Central memory CD4-positive, alpha-beta T cell (primary cell): ENCODE results near the gene DGCR2.
"Not testable (repeated sequence)": the region's sequence is repeated elsewhere in the genome, so short reads cannot be mapped to it uniquely, and the experiment has no call there.

ENCODE experiments used
- DNase-seq: peaks from one replicate; pipeline ENCODE4 v3.0.0; 2022

DGCR2 gene

DNA sequence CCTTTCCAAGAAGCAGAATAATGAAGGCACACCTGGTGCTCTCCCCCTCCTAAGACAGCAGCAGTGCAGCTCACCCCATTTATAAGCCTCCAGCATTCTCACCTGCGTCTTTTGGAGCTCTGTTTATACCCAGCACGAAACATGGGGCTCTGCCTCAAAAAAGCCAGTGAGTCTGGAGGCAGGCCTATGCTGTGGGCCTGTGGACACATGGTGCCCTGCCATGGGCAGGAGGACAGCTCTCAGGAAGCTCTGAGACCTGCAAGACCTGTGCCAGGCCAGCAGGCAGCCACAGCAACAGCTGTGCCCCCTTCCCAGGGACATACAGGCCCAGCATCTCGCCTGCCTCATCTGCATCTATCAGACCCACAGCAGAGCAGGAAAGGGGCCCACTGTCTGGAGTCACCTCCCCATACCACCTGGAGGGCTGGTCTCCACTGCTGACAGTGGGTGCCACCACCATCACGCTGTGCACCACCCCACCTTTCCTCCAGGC, 64.2 kb downstream of the DGCR2 start:
- DNase-seq: no peak

DNA sequence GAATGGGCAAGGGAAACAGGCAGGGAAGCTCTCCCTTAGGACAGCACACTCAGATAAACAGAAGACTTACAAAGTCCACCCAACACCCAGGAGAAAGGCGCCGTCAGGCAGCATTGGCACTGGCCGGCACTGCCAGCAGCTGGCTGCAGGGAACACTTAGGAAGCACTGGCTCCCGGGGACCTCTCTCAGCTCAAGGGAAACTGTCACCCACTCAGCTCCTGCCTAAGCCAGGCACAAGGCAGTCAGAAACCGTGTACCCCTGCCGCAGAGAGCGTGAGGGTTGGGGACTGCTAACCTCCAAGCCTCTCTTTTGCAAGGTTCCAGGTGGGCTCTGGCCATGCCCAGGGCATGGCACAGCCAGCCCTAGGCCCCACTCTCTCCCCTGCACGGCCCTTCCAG, 64.7 kb downstream of the DGCR2 start:
- DNase-seq: no peak

DNA sequence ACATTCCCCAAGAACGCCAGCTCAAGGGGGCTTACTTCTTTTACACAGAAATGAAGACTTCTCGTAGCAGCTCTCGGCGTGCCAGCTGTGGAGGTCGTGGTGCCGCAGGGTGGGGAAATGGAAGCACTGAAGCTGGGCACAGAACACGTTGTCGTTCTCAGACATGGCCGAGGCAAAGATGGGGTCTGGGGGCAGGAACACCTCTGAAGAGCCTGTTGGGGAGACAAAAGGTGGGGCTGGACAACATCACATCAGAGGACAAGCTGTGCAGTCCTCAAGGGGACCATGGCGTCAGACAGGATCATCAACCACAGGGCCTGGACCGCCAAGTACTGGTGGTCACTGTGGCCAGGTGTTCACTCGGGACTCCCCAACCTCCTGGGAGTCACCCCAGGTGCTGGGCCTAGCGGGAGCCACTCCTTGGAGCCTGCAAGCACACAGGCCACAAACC, 65.2 kb downstream of the DGCR2 start:
- DNase-seq: no peak

DNA sequence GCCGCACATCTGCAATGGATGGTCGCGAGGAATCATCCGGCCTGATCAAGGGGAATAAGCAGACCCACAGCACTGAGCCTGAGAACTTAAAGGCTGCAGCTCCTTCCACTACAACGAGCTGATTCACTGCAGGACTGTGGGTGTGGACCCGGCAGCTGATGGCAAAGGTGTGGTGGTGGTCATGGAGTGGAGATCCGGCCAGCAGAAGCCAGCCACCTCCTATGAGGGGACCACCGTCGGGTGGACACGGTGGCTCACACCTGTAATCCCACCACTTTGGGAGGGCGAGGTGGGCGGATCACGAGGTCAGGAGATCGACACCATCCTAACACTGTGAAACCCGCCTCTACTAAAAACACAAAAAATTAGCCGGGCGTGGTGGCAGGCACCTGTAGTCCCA, 66.4 kb downstream of the DGCR2 start:
- no peak for DNase-seq

DNA sequence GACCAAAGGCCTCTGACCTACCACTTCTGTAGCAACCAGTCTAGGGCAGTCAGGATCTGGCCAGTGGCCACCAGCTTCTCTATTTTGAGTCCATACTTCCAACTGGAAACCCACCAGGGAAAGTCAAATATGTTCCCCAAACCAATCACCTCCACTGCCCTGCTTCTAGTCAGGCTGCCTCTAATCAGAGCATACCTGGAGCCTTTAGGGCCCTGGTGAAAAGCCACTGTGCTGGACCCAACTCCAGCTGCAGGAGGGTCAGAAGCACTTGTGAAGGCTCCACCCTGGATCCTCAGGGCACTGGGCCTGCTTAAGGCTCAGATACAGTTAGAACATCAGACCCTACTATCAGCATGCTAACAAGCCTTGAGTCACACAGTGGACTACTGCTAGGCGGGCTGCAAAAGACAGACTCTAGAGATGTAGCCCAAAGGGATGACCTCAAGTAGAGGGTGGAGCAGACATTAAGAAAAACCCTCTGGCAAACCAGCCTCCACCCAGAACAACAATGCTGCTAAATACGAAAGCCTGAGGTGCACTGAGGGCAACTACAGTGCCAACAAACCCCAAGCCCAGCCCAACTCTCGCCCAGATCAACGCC, 69.2 kb downstream of the DGCR2 start:
- no peak for DNase-seq

DNA sequence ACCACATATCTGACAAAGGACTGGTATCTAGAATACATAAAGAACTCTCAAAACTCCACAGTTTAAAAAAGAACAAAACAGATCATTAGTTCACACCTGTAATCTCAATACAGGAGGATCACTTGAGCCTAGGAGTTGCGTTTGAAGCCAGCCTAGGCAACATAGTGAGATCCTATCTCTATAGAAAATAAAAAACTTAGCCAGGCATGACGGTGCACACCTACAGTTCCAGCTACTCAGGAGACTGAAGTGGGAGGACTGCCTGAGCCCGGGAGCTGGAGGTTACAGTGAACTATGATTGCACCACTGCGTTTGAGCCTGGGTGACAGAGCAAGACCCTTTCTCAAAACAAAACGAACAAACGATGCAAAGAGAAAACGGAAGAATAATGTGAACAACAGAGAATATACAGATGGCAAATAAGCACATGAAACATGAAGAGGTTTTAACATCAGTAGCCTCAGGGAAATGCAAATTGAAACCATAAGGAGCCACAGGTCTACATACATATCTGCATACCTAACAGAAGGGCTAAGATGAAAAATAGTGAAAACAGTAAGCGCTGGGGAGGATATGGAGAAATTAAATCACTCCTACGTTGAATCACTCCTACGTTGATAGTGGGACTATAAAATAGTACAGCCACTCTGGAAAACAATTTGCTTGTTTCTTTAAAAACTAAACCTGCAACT, 70.7 kb downstream of the DGCR2 start:
- DNase-seq: no peak

DNA sequence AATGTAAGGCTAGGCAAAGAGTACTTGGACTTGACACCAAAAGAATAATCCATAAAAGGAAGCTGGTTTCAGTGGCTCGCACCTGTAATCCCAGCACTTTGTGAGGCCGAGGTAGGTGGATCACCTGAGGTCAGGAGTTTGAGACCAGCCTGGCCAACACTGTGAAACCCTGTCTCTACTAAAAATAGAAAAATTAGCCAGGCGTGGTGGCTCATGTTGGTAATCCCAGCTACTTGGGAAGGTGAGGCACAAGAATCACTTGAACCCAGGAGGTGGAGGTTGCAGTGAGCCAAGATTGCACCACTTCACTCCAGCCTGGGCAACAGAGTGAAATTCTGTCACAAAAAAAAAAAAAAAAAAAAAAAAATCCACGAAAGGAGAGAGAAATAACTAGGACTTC, 71.4 kb downstream of the DGCR2 start:
- not testable (repeated sequence) for DNase-seq

DNA sequence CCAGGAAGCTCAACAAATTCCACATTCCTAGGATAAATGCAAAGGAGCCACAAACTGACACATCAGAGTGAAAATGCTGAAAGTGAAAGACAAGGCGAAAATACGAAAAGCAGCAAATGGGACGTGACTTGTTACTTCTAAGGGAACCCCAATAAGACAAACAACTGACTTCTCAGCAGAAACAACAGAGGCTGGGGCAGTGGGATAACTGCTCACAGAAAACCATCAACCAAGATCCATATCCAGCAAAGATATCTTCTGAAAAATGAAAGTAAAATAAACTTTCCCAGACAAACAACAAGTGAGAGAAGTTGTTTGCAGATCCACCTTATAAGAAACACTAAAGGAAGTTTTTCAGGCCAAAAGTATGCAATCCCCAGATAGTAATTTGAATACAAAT, 72.1 kb downstream of the DGCR2 start:
- DNase-seq: no peak

DNA sequence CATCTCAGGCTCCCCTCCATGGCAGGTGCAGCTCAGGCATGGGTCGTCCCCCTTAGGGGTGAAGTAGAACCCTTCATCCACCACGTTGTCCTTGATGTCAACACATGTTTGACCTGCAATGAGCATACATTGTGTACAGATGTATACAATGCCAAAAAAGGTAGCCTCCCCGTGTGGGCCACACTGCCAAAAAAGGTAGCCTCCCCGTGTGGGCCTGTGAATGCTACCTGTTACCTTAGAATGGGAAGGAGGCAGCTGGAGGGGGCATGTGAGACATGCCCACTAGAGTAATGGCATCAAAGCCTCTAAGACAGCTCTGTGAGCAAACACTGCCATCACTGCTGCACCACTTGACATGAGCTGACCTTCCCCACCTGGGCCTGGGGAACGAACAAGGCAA, 73.7 kb downstream of the DGCR2 start:
- DNase-seq: no peak

DNA sequence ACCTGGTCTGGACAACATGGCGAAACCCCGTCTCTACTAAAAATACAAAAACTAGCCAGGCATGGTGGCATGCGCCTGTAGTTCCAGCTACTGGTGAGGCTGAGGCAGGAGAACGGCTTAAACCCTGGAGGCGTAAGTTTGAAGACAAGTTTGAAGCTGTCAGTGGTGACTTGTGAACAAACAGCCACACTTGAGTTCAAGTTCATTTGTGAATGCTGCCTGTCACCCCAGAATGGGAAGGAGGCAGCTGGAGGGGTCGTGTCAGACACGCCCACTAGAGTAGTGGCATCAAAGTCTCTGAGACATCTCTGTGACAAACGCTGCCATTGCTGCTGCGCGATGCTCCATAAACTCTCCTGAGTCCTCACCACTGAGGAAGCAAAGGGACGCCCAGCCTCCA, 74.2 kb downstream of the DGCR2 start:
- no peak for DNase-seq

DNA sequence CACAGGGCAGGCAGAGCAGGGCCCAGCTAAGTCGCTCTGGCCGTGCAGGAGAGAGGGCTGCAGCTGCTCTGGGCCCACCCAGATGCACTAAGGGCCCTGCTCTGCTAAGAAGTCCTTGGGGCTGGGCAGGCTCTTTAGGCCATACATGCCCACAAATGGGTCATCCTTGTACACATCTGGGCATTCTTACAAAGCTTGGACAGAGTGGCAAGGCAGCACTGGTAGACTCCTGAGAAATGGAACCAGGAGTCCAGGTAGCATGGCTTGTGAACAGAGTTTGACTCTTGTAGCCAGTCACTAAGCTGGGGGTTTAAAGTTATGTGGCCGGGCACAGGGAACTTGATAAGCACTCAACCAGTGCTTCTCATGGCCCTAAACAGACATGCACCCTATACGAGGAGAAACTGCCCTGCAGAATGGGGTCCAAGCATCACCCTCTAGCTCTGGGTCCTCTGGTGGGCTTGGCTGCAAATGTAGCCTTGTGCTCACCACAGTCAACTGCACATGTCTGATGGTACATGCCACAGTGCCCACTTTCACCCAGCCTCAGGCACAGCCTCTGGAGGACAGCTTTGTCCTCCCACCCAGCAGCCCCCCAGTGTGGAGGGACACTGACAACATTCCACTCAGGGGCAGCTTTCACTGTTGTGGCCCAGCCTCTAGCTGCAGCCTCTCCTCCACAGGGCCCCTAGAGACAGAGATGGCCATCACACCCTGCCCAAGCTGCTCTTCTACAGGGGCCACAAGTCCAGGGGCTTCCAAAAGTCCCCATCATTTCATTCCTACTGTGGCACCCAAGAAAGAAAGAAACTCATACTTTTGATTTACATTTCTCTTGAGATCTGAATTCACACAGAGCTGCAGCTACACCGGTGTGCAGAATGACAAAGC, 75.2 kb downstream of the DGCR2 start:
- DNase-seq: no peak

DNA sequence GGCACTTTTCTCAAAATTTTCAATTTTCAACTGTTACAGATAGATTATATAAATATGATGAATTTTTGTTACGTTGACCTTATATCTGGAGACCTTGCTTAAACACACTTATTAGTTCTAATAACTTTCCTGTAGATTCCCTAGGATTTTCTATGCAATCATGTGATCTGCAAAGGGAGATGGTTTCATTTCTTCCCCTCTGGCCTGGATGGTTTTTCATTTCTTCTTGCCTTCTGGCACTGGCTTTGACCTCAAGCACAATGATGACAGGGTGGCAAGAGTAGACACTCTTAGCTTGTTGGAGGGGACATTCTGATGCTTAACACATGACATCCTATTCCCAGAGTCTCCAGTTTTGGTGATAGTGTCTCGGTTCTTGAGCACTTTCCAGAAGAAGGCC, 75.9 kb downstream of the DGCR2 start:
- no peak for DNase-seq

DNA sequence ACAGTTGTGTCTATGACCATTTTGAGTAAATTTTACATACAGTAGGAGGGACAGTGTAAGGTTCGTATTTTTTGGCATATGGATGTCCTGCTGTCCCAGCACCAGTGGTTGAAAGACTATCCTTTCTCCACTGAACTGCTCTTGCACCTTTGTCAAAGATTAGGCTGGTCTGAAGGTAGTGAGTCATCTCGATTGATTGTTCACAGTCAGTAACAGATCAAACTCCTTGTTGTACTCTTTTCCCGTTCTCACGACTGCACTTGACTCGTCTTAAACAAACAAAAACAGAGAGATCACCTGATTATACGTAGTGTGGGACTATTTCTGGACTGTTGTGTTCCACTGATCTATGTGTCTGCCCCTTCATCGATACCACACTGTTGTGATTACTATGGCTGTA, 77.1 kb downstream of the DGCR2 start:
- DNase-seq: no peak

DNA sequence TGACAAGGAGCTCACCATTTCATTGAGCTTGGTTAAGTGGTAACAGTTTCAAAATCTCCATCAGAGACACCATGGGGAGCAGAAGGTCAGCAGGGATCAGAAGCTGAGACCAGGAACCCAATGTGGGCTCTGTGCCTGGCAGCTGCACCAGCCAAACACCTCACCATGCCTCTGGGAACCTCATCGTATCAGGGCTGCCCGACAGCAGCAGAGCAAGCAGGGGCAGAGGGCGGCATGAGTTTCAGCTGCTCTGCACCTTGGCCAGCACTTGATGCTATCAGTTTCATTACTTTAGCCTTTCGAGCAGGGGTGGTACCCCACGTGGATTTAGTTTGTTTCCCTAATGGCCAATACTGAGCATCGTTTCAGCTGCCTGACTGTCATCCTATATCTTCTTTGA, 77.8 kb downstream of the DGCR2 start:
- no peak for DNase-seq

DNA sequence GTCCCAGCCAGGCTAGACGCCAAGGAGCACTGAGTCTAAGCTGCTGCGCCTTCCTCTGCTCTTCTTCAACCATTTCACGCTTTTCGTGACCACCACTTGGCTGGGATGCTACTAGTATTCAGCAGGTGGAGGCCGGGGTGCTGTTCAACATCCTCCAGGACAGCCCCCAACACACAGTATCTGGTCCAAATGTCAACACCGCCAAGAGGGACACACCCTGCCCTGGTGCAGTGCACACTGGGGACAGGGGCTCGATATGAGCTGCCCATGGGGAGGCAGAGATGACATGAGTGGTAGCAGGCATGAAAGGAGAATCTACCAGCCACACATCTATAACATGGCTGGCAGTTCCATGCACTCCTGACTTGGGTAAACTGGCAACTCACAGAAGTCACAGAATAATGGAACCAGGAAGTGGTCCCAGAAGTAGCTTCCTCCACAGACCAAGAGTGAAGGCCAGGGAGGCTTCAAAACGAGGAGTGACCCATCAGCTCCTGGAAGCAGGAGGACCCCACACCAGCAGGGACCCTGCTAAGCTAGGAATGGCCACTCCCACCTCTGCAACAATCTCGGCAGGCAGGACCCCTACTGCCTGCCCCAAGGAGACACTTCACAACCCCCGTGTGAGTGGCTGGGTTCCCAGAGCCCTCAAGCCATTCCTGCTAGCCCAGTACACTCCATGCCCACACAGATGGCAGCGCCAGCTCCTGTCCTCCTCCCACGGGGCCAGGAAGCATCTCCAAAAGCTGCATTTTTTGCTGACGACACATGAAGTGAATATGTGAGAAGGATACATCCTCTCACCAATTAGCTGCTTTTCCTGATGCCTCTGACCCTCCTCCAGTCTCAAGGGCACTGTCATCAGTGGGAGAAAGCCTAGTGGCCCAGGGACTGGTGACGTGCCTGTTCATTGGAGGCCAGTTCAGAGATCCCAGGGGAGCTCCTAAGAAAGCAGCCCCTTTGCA, 78.8 kb downstream of the DGCR2 start:
- DNase-seq: no peak

DNA sequence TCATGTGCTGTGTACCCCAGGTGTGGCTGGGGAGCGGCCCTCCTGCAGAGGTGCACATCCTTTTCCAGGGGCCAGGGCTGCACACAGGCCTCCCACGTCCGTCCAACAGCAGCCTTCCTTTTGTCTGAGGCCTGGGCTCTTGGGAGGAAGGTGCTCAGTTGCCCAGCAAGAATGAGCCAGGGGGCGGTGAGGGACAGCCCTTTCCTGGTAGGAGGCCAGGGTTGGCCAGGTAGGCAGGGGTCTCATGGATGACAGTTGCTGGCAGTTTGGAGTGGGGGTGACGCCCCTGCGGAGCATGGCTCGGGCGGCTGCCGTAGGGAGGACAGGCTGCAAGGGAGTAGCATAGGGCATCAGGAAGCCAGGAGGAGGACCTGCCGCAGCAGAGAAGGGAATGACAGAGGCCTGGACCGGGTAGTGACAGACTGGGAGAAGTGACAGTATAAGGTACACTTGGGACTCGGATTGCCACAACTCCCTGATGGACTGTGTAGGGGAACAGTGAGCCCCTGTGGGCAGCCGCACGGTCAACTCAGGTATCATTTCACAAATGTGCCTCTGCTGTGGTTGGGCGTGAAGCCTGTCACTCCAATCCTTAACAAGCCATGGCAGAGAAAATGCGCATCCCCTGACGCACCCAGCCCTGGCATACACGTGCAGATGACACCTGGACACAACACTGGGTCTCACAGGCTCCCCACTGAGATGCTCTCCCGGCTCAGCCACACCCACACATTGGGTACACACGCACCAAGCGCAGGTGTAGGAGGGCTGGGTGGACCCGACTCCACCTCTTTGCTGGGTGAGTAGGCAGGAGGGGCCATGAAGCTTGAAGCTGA, 79.7 kb downstream of the DGCR2 start:
- no peak for DNase-seq

DNA sequence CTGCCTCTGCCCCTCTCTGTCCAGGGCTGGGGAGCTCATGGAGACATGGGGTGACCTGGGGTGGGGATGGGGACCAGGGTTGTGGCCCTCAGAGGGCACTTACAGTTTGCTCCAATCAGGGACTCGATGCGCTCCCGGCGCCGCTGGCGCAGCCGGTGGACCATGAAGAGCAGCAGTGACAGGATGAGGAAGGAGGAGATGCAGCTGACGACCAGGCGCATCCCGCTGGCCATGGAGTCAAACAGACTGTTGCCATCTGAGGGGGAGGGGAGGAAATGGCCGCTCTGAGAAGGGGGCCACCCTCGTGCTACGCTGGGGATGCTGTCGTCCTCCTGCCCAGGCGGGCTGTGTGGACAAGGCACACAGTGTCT, 80.5 kb downstream of the DGCR2 start:
- DNase-seq: no peak

DNA sequence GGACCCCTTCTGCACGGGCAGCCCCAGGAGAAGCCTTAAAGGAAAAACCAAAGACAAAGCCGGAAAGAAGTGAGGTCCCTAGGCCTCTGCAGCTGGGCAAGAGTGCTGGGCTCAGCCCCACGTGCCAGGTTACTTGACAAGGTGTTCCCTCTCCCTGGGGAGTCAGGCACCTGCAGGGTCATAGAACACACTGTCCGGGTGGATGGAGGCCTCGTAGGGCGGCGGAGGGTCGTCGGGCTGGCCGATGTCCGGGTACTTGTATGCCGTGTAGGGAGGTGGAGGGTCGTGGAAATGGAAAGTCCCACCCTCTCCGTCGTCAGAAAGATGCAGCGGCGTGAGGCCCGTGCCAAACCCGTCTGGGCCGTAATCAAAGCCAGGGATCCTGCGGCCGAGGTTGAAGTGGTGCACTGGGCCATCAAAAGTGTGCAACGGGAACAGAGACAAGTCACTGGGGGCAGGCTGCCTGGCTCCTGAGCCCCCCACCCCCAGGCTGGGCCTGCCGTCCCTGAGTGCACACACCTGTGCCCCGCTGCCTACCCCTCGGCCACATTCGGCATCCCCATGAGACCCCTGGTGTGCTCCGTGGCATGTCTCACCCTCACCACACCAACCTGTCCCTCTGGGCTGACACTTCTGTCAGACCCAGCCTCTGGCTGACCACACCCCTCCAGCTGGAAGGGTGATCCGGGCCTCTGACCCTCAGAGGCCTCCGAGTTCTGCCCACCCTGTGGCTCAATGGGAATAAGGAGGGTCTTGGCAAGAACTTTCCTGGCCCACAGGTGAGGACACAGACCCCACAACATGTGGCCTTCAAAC, 81.1 kb downstream of the DGCR2 start:
- no peak for DNase-seq

DNA sequence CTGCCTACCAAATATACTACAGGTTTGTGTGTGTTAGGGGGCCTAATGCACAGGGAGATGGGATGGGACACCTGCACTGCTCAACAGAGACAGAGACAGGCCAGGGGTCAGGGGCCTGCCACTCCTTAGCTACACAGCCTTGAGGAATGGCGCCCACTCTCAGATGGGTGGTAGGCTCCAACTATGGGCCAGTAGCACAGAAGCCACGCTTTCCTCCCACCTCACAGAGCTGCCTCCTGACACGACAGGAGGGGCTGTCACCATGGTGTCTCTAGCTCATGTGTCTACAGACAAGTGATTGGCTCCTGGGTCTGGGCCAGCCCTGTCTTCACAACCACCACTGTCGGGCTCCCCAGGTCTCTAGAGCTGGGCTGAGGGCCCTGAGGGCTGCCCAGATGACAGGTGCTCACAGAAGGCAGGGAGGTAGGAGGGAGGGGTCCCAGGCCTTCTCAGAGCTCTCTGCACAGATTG, 81.8 kb downstream of the DGCR2 start:
- DNase-seq: no peak

DNA sequence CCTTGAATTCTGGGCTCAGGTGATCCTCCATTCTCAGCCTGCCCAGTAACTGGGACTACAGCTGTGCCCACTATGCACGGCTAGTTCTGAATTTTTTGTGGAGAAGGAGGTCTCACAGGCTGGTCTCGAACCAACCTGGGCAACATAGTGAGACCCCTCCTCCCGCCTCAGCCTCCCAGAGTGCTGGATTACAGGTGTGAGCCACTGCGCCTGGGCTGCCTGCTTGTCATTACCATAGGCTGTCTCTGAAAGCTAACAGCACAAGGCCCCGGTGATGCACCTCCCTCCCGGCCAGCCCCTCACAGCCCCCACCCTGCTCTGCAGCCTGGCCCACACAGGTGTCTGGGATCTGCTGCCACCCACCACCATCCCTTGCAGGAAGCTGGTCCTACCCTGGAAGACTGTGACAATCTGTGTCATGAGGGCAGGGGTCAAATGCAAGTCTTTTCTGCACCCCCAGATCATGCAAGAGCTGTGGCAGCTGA, 82.4 kb downstream of the DGCR2 start:
- no peak for DNase-seq

DNA sequence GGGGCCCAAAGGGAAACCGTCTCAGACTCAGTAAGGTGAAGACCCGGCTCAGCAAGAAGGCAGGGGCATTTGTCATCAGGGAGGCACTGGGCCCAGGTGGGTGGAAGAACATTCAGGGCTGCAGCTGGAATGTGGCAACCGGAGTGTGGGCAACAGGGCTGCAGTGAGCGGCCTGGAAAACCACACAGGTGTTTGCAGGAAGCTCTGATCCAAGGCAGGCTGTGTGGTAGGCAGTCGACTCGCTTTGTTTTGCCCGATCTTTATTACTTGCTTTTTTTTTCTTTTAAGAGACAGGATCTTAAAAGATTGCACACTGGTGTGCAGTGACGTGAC, 82.8 kb downstream of the DGCR2 start:
- DNase-seq: no peak
